Measurements from ENCODE around the gene BSDC1.

BSDC1 gene

DNA sequence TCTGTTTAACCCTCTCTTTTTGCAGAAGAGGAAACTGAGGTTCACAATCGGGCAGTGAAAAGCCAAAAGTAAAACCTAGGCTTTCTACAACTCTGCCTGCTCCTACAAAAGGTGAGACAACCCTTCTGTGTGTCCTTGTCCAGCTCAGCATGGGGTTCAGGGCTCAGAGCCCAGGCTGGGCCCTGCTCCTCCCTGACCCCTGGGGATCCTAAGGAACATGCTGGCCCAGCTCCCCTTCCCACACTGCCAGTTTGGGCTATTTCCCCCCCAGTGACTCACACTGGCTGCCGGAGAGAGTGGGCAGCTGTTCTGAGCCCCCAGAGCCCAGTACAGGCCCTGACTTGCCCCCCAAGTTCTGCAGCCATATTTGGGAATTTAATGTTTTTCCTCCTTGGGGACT lies 40.8 kb downstream of the BSDC1 start:
- no peaks in the 10 kb centered on the region for H4K20me1 ChIP-seq (ENCODE audit: insufficient read depth, low read length)
- H3K9me3 ChIP-seq (ENCODE audit: insufficient read depth, low read length): no peaks in the 10 kb centered on the region
- H3K4me3 ChIP-seq (ENCODE audit: low read length): no peak overlapping the region
- H2AFZ ChIP-seq (ENCODE audit: low read depth, low read length): no peak overlapping the region
- no peaks in the 10 kb centered on the region for H3K79me2 ChIP-seq (ENCODE audit: low read length)
- no peaks in the 10 kb centered on the region for H3K36me3 ChIP-seq (replicated peaks; ENCODE audit: low read depth, low read length)
- no peak overlapping the region for H3K9ac ChIP-seq (ENCODE audit: low read length)
- TF ChIP-seq EZH2phosphoT487 (IDR thresholded peaks at IDR 0.05; ENCODE audit: low read depth): no peak
- H3K27ac ChIP-seq (ENCODE audit: low read length): no peak overlapping the region
- no peaks in the 10 kb centered on the region for H3K27me3 ChIP-seq (ENCODE audit: low read depth, low read length)
- H3K4me1 ChIP-seq (ENCODE audit: low read length): peaks cover 11% of the 10 kb centered on the region
- no peak overlapping the region for H3K4me2 ChIP-seq (ENCODE audit: low read length)

DNA sequence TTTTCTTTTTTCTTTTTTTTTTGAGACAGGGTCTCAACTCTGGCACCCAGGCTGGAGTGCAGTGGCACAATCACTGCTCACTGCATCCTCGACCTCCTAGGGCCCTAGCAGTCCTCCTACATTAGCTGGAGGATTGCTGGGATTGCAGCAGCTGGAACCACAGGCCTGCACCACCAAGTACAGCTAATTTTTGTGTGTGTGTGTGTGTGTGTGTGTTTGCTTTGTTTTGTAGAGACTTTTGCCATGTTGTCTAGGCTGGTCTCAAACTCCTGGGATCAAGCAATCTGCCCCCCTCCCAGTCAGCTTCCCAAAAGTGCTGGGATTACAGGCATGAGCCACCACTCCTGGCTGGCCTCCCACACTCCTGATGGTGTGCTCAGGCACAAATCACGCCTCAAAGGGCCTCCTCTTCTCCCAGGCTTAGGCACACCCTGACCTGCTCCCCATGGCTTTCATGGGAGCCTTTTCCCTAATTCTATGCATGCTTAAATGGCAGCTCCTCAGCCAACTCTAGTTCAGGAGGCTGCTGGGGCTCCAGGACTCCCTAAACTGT lies 41.3 kb downstream of the BSDC1 start:
- H3K36me3 ChIP-seq (replicated peaks; ENCODE audit: low read depth, low read length): no peaks in the 10 kb centered on the region
- H3K9ac ChIP-seq (ENCODE audit: low read length): no peak overlapping the region
- H3K4me2 ChIP-seq (ENCODE audit: low read length): no peak overlapping the region
- no peaks in the 10 kb centered on the region for H3K27me3 ChIP-seq (ENCODE audit: low read depth, low read length)
- H3K9me3 ChIP-seq (ENCODE audit: insufficient read depth, low read length): no peaks in the 10 kb centered on the region
- TF ChIP-seq, protein P1, sequence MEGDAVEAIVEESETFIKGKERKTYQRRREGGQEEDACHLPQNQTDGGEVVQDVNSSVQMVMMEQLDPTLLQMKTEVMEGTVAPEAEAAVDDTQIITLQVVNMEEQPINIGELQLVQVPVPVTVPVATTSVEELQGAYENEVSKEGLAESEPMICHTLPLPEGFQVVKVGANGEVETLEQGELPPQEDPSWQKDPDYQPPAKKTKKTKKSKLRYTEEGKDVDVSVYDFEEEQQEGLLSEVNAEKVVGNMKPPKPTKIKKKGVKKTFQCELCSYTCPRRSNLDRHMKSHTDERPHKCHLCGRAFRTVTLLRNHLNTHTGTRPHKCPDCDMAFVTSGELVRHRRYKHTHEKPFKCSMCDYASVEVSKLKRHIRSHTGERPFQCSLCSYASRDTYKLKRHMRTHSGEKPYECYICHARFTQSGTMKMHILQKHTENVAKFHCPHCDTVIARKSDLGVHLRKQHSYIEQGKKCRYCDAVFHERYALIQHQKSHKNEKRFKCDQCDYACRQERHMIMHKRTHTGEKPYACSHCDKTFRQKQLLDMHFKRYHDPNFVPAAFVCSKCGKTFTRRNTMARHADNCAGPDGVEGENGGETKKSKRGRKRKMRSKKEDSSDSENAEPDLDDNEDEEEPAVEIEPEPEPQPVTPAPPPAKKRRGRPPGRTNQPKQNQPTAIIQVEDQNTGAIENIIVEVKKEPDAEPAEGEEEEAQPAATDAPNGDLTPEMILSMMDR (IDR thresholded peaks at IDR 0.05; ENCODE audit: low read depth, low read length): no peak
- TF ChIP-seq EZH2phosphoT487 (IDR thresholded peaks at IDR 0.05; ENCODE audit: low read depth): no peak
- peaks cover 11% of the 10 kb centered on the region for H3K4me1 ChIP-seq (ENCODE audit: low read length)
- no peak overlapping the region for H3K4me3 ChIP-seq (ENCODE audit: low read length)
- H3K27ac ChIP-seq (ENCODE audit: low read length): no peak overlapping the region
- no peak overlapping the region for H2AFZ ChIP-seq (ENCODE audit: low read depth, low read length)
- H3K79me2 ChIP-seq (ENCODE audit: low read length): no peaks in the 10 kb centered on the region
- no peaks in the 10 kb centered on the region for H4K20me1 ChIP-seq (ENCODE audit: insufficient read depth, low read length)

DNA sequence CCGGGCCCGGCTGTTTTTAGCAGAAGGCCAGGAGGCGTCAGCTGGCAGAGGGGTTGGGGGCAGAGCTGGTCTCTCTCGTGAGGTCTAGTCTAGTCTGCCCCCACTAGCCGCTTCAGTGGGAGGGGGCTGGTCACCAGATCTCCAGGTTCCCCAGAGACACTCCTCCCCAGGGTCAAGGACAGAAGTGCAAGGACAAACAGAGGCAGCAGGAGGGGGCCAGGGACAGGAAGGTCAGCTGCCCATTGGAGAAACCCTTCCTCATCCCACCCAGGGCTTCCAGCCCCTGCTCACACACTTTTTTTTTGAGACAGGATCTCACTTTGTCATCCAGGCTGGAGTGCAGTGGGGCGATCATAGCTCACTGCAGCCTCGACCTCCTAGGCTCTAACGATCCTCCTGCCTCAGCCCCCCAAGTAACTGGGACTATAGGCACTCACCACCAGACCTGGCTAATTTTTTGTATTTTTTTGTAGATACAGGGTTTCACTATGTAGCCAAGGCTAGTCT lies 41.9 kb downstream of the BSDC1 start:
- no peaks in the 10 kb centered on the region for H3K36me3 ChIP-seq (replicated peaks; ENCODE audit: low read depth, low read length)
- H3K27ac ChIP-seq (ENCODE audit: low read length): no peak overlapping the region
- no peak for TF ChIP-seq EZH2phosphoT487 (IDR thresholded peaks at IDR 0.05; ENCODE audit: low read depth)
- TF ChIP-seq, protein P1 (IDR thresholded peaks at IDR 0.05; ENCODE audit: low read depth, low read length): no peak
- H3K79me2 ChIP-seq (ENCODE audit: low read length): no peaks in the 10 kb centered on the region
- H4K20me1 ChIP-seq (ENCODE audit: insufficient read depth, low read length): no peaks in the 10 kb centered on the region
- no peak overlapping the region for H2AFZ ChIP-seq (ENCODE audit: low read depth, low read length)
- H3K4me1 ChIP-seq (ENCODE audit: low read length): peaks cover 11% of the 10 kb centered on the region
- H3K9ac ChIP-seq (ENCODE audit: low read length): peak overlapping the region; percentile 88
- H3K27me3 ChIP-seq (ENCODE audit: low read depth, low read length): no peaks in the 10 kb centered on the region
- H3K9me3 ChIP-seq (ENCODE audit: insufficient read depth, low read length): no peaks in the 10 kb centered on the region
- H3K4me3 ChIP-seq (ENCODE audit: low read length): peak overlapping the region; percentile 94
- H3K4me2 ChIP-seq (ENCODE audit: low read length): peak overlapping the region; percentile 86

DNA sequence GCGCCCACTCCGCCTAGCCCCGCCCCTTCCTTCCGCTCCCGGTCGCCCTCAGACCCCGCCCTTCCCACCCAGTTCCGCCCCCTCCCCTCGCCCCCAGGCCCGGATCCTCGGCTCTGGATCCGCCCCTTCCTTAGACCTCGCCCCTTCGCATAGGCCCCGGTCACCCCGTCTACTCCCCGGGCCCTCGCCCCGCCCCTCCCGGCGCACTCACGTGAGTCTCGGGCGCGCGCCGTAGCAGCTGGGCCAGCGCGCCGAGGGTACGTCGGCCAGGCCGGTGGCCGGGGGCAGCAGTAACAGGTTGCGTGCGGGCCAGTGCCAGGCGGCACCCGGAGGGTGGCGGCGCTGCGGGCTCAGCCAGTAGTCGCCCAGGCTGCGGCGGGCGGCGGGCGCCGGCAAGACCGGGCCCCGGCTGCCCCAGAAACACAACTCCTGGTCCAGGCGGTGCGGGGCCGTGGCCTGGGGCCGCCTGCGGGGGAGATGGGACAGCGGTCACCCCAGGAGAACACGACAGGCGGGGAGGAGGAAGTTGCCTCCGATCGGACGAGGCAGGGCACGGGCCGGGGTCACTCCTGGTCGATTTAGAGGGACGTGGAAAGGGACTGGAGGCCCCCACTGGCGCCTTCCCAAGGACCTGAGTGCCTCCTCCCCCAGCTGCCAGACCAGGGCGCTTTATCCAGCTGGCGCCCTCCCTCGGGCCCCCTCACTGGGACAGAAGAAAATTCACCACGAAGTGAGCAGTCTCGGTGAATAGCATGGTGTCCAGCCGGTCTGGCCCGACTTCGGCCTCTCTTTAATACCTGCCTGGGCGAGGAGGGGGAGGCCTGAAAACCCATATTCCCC lies 42.6 kb downstream of the BSDC1 start:
- Histone ChIP-seq H3K9ac (ENCODE audit: low read length) (peak overlapping the region; percentile 88), H3K27me3 (ENCODE audit: low read depth, low read length) (no peaks in the 10 kb centered on the region), H3K4me2 (ENCODE audit: low read length) (peak overlapping the region; percentile 86), H3K36me3 (replicated peaks; ENCODE audit: low read depth, low read length) (no peaks in the 10 kb centered on the region), H2AFZ (ENCODE audit: low read depth, low read length) (peak overlapping the region; percentile 55; the same call in 1 of the 2 replicates), H3K9me3 (ENCODE audit: insufficient read depth, low read length) (no peaks in the 10 kb centered on the region), H3K4me1 (ENCODE audit: low read length) (peaks cover 11% of the 10 kb centered on the region), H3K79me2 (ENCODE audit: low read length) (no peaks in the 10 kb centered on the region), H3K4me3 (ENCODE audit: low read length) (peak overlapping the region; percentile 94), H3K27ac (ENCODE audit: low read length) (peak overlapping the region; percentile 25; the same call in 1 of the 2 replicates), H4K20me1 (ENCODE audit: insufficient read depth, low read length) (no peaks in the 10 kb centered on the region)
- TF ChIP-seq, protein P1 (IDR thresholded peaks at IDR 0.05; ENCODE audit: low read depth, low read length): no peak
- TF ChIP-seq EZH2phosphoT487 (IDR thresholded peaks at IDR 0.05; ENCODE audit: low read depth): no peak

All from OCI-LY3 (cell line).